Breast epithelium (tissue), 3 donors: Measurements from ENCODE around the gene TEAD2.

Experiments used
- CTCF ChIP-seq, 3 donors: fragments of 450-650 bp; IDR thresholded peaks; one replicate each; pipeline ENCODE4 v1.5.1; 2016 to 2017; ENCODE audit warnings: antibody characterized with exemption in 3 of 3, mild to moderate bottlenecking in 3 of 3, moderate library complexity in 3 of 3
- POLR2A ChIP-seq: fragments of 450-650 bp; IDR thresholded peaks from one replicate; pipeline ENCODE4 v1.6.1; 2016; ENCODE audit warnings: antibody characterized with exemption, mild to moderate bottlenecking, moderate library complexity

DNA sequence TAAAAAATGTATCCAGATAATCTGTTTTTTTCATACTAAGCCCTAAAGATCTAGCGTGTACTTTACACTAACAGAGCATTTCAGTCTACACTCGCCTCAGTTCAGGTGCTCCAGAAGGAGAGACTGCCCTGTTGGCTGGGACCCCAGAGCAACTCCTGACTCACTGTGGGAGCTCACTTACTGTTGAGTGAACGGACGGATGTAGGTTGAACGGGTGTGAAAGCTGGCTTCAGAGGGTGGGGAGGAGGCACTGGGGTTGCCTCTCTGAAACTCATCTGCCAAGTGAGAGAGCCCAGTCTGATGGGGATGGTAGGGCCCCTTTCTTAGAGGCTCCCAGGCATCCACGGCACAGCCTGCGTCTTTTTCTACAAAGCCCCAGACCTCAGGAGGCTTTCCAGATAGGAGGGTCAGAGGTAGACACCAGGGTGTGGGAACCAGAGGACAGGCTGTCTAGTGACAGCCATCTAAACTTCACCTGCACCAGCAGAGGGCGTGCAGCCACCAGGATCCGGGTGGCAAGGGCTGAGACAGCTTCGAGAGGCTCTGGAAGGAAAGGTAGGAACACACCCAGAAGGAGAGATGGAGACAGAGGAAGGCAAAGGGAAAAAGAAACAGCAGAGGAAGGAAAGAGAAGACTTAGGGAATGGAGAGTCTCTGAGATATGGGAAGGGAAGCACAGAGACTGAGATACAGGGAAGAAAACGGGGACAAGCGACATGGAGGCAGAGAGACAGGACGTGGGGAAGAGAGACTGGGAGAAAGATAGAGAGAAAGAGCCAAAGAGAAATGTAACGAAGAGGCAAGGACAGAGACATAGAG is 29.6 kb upstream of the TEAD2 start:
- no peak for TF ChIP-seq POLR2A
- TF ChIP-seq CTCF (IDR thresholded peaks at IDR 0.05) = peak; percentile 80 to 84 (median 83)
